Upper lobe of left lung (tissue), 6 donors: ENCODE measurements around the gene ANKRD44. TPM values are rescaled to one million over a fixed set of nuclear protein-coding genes. Genes with fewer than 3 reads are reported as not detected.
A peak's percentile ranks its signal among the peaks of the same experiment; 100 is the strongest.

Source experiments
- ATAC-seq, 2 donors: fragments of 200-7000 bp; cut with Tn5 transposase; one replicate each; pipeline ENCODE4 v1.9.1; 2022; ENCODE audit warnings: mild to moderate bottlenecking in 2 of 2, moderate library complexity in 2 of 2; ENCODE audit not compliant: low FRiP score in 2 of 2
- DNase-seq, 2 donors: peaks; one replicate each; pipeline ENCODE4 v3.0.0-alpha.2; 2019 to 2020
- H3K27ac ChIP-seq, 4 donors: fragments of 200-600 bp; sonication (generic); one replicate each; pipeline ENCODE4 v1.5.1; 2016 to 2019
- H3K27me3 ChIP-seq, 4 donors: fragments of 200-600 bp; sonication (generic); one replicate each; pipeline ENCODE4 v1.5.1; 2017 to 2019
- H3K36me3 ChIP-seq, 4 donors: fragments of 200-600 bp; sonication (generic); one replicate each; pipeline ENCODE4 v1.5.1; 2016 to 2019
- H3K4me1 ChIP-seq, 4 donors: fragments of 200-600 bp; sonication (generic); one replicate each; pipeline ENCODE4 v1.5.1; 2018 to 2019
- H3K4me3 ChIP-seq, 4 donors: fragments of 200-600 bp; sonication (generic); one replicate each; pipeline ENCODE4 v1.5.1; 2017 to 2019; ENCODE audit warnings: mild to moderate bottlenecking in 2 of 4, moderate library complexity in 1 of 4
- H3K9me3 ChIP-seq, 4 donors: fragments of 200-600 bp; sonication (generic); one replicate each; pipeline ENCODE4 v1.5.1; 2018 to 2019
- CTCF ChIP-seq, 6 experiments: fragments of 450-650 bp in 4 of 6; fragments of 200-600 bp in 2 of 6; sonication (generic) in 2 of 6; IDR thresholded peaks; one replicate each; pipeline ENCODE4 v1.5.1; 2016 to 2019; ENCODE audit warnings: antibody characterized with exemption in 6 of 6
- EP300 ChIP-seq, 4 donors: sonication (generic); formaldehyde crosslinking; IDR thresholded peaks; one replicate each; pipeline ENCODE4 v1.5.1; 2017; ENCODE audit warnings: antibody characterized with exemption in 4 of 4, control low read depth in 2 of 4
- POLR2A ChIP-seq, 4 donors: fragments of 450-650 bp; IDR thresholded peaks; one replicate each; pipeline ENCODE4 v1.5.1; 2016 to 2017; ENCODE audit warnings: antibody characterized with exemption in 4 of 4, mild to moderate bottlenecking in 2 of 4
- POLR2AphosphoS5 ChIP-seq, 2 donors: sonication (generic); formaldehyde crosslinking; IDR thresholded peaks; one replicate each; pipeline ENCODE4 v1.5.1; 2017; ENCODE audit warnings: antibody characterized with exemption in 2 of 2
- WGBS, 2 donors: methylation state at CpG; one replicate each; pipeline ENCODE4 v1.1.5; 2017 to 2018; 5-methylcytosine and 5-hydroxymethylcytosine counted together
- total RNA-seq, 6 donors: library from RNA; depleted of rRNA in 4 of 6; stranded (reverse); fragments of >200 nt in 4 of 6; gene quantifications; one replicate each; pipeline versions ENCODE4 v1.1.0 to v1.2.1, GENCODE V29; 2016 to 2021
- donor health status: DM: no; HTN: no; CAD: no; lungs with moderate emphysema.
- donor health status: DM: no; HTN: yes; CAD: no; lungs with severe emphysema.

Gene ANKRD44
- total RNA-seq, 6 donors from 2014 or later: 41.0 to 91.1 (median 61.7) TPM

- Histone ChIP-seq H3K4me3 (no peak overlapping the region), H3K27me3 (no peaks in the 10 kb centered on the region), H3K36me3 (no peaks in the 10 kb centered on the region), H3K9me3 (no peaks in the 10 kb centered on the region), H3K4me1 (peaks cover 0 to 7% (median 0%) of the 10 kb centered on the region in 4 donors), H3K27ac (no peak overlapping the region)
- no peak for ATAC-seq
- TF ChIP-seq EP300 (IDR thresholded peaks at IDR 0.05) (no peak), CTCF (IDR thresholded peaks at IDR 0.05) (no peak)
- no peak for DNase-seq
These were observed 14.2 kb upstream of the ANKRD44 start for GRCh38 chr2:197324801-197325200.

GRCh38 chr2:197322724-197323720 is 12.4 kb upstream of the ANKRD44 start:
- H3K9me3 ChIP-seq: no peaks in the 10 kb centered on the region
- no peaks in the 10 kb centered on the region for H3K36me3 ChIP-seq
- TF ChIP-seq CTCF (IDR thresholded peaks at IDR 0.05): no peak
- TF ChIP-seq POLR2AphosphoS5 (IDR thresholded peaks at IDR 0.05): no peak
- TF ChIP-seq POLR2A (IDR thresholded peaks at IDR 0.05): no peak
- no peak for TF ChIP-seq EP300 (IDR thresholded peaks at IDR 0.05)
- H3K4me3 ChIP-seq: no peak overlapping the region
- H3K27ac ChIP-seq: peak overlapping the region in 1 of 4 donors; percentile 19
- ATAC-seq (no peak), DNase-seq (no peak)
- peaks cover 0 to 7% (median 0%) of the 10 kb centered on the region in 4 donors for H3K4me1 ChIP-seq
- no peaks in the 10 kb centered on the region for H3K27me3 ChIP-seq
- 43 to 44% methylated on average over 11 of the region's 11 CpGs for WGBS, 2 donors

- Histone ChIP-seq H3K9me3 (no peaks in the 10 kb centered on the region), H3K27me3 (no peaks in the 10 kb centered on the region), H3K27ac (no peak overlapping the region), H3K4me3 (no peak overlapping the region), H3K36me3 (no peaks in the 10 kb centered on the region), H3K4me1 (peaks cover 0 to 7% (median 0%) of the 10 kb centered on the region in 4 donors)
- TF ChIP-seq CTCF (IDR thresholded peaks at IDR 0.05) (no peak), EP300 (IDR thresholded peaks at IDR 0.05) (no peak), POLR2AphosphoS5 (IDR thresholded peaks at IDR 0.05) (no peak), POLR2A (IDR thresholded peaks at IDR 0.05) (no peak)
- no peak for ATAC-seq
- DNase-seq: no peak
- WGBS, 2 donors: 95 to 100% methylated on average over 2 of the region's 2 CpGs
These were observed 11.6 kb upstream of the ANKRD44 start for GRCh38 chr2:197322143-197322542.

GRCh38 chr2:197315371-197315770 is 4.8 kb upstream of the ANKRD44 start:
- Histone ChIP-seq H3K27ac (no peak overlapping the region), H3K4me1 (peaks cover 7 to 13% (median 11%) of the 10 kb centered on the region in 4 donors), H3K9me3 (no peaks in the 10 kb centered on the region), H3K27me3 (no peaks in the 10 kb centered on the region), H3K4me3 (no peak overlapping the region), H3K36me3 (no peaks in the 10 kb centered on the region)
- DNase-seq (no peak), ATAC-seq (no peak)
- TF ChIP-seq EP300 (IDR thresholded peaks at IDR 0.05) (no peak), POLR2AphosphoS5 (IDR thresholded peaks at IDR 0.05) (no peak), POLR2A (IDR thresholded peaks at IDR 0.05) (no peak), CTCF (IDR thresholded peaks at IDR 0.05) (no peak)
